Activated CD4-positive, alpha-beta memory T cell treated with anti-CD3 and anti-CD28 coated beads, Interleukin-2, amount 10 ng/mL, durations not matched to agents 7 days and 5 days (primary cell): Measurements from ENCODE around the gene C19orf67. TPM values are rescaled to one million over a fixed set of nuclear protein-coding genes. Genes with fewer than 3 reads are reported as not detected.

ENCODE experiments used
- total RNA-seq, 2 experiments: library from RNA; stranded (reverse); gene quantifications; one replicate each; pipeline ENCODE4 v1.2.3, GENCODE V29; 2021

Gene C19orf67
- total RNA-seq, 2 experiments from 2014 or later: 0.35 TPM; not detected in 1

Other genes with a start within 250 kb of the C19orf67 start
- under 1 TPM; 0.65 to 0.95 TPM for gene NANOS3, start 208.6 kb downstream of the C19orf67 start, total RNA-seq
- gene BRME1, start 179.7 kb downstream of the C19orf67 start, total RNA-seq: 1 to 10 TPM; 3.8 to 4.4 TPM
- gene CC2D1A, start 179.6 kb downstream of the C19orf67 start, total RNA-seq: 10 to 100 TPM; 30.6 to 32.7 TPM
- gene PODNL1, start 147.4 kb downstream of the C19orf67 start, total RNA-seq: under 1 TPM; 0.35 to 0.48 TPM
- gene DCAF15, start 133.3 kb downstream of the C19orf67 start, total RNA-seq: 10 to 100 TPM; 76.2 to 78.4 TPM
- 10 to 100 TPM; 16.8 to 18.6 TPM for gene RFX1, start 79.5 kb downstream of the C19orf67 start, total RNA-seq
- gene RLN3, start 57.6 kb downstream of the C19orf67 start, total RNA-seq: not detected
- 10 to 100 TPM; 55.5 to 58.1 TPM for gene IL27RA, start 54.0 kb downstream of the C19orf67 start, total RNA-seq
- gene PALM3, start 23.7 kb downstream of the C19orf67 start, total RNA-seq: not detected
- 1 to 10 TPM; 3.2 to 3.5 TPM for gene MISP3, start 13.0 kb downstream of the C19orf67 start, total RNA-seq
- gene SAMD1, start 5.0 kb upstream of the C19orf67 start, total RNA-seq: 10 to 100 TPM; 63.4 to 64.6 TPM
- 10 to 100 TPM; 48.1 to 49.8 TPM for gene PRKACA, start 32.0 kb upstream of the C19orf67 start, total RNA-seq
- 10 to 100 TPM; 93.5 to 94.8 TPM for gene ASF1B, start 50.8 kb upstream of the C19orf67 start, total RNA-seq
- gene ADGRL1, start 120.4 kb upstream of the C19orf67 start, total RNA-seq: 1 to 10 TPM; 6.5 to 6.7 TPM